Measurements from ENCODE around the gene UBR4.

- TF ChIP-seq POLR2A (IDR thresholded peaks at IDR 0.05; ENCODE audit: borderline replicate concordance, extremely low read depth, insufficient read depth, insufficient read length) (no peak), EZH2 (IDR thresholded peaks at IDR 0.05) (no peak)
- TF ChIP-seq, protein P1, sequence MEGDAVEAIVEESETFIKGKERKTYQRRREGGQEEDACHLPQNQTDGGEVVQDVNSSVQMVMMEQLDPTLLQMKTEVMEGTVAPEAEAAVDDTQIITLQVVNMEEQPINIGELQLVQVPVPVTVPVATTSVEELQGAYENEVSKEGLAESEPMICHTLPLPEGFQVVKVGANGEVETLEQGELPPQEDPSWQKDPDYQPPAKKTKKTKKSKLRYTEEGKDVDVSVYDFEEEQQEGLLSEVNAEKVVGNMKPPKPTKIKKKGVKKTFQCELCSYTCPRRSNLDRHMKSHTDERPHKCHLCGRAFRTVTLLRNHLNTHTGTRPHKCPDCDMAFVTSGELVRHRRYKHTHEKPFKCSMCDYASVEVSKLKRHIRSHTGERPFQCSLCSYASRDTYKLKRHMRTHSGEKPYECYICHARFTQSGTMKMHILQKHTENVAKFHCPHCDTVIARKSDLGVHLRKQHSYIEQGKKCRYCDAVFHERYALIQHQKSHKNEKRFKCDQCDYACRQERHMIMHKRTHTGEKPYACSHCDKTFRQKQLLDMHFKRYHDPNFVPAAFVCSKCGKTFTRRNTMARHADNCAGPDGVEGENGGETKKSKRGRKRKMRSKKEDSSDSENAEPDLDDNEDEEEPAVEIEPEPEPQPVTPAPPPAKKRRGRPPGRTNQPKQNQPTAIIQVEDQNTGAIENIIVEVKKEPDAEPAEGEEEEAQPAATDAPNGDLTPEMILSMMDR (IDR thresholded peaks at IDR 0.05 in 2 of 3, conservative IDR thresholded peaks at IDR 0.05 in 1 of 3; ENCODE audit: borderline replicate concordance in 1 of 3, insufficient read depth in 1 of 3, low read depth in 2 of 3, low read length in 2 of 3), result no peak
Observed at GRCh38 chr1:19080721-19081120, 129.3 kb downstream of the UBR4 start.

Measured in HCT116 (cell line).